ENCODE measurements around the gene JMJD8.

Gene JMJD8

DNA sequence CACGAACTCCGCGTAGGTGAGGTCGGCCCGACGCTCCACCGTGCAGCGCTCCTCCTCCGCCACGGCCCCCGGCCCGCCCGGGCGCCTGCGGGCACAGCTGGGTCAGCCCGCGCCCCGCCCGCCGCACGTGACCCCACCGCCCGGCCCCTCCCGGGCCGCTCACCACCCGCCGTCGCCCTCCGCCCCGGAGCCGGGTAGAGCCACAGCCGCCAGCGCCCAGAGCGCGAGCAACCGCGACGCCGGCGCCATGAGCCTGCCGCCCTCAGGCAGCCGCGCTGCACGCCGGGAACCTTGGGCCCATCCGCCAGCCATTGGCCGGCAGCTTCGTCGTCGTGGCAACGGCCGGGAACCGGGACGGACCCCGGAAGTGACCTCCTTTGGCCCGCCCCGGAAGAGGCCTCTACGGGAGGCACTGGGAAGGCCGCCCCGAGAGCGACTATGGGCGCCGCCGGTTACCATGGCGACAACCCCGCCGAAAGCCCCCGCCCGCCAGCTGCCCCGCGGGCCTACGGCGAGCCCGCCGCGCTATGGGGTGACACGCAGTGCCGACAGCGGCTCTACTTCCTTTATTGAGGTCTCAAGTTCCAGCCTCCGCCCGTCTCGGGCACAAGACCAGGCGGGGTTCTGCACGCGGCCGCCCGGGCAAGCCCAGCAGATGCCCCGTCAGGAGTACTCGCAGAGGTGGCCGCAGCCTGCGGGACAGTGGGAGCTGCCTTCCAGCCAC, at the start of gene JMJD8:
Gene JMJD8, minus strand, starts transcription at position 264 of the 724 bp plus-strand sequence. Its CDS starts 15 bp downstream, at position 249.
- peak; percentile 99 for DNase-seq (ENCODE audit: low read depth, low spot score)

DNA sequence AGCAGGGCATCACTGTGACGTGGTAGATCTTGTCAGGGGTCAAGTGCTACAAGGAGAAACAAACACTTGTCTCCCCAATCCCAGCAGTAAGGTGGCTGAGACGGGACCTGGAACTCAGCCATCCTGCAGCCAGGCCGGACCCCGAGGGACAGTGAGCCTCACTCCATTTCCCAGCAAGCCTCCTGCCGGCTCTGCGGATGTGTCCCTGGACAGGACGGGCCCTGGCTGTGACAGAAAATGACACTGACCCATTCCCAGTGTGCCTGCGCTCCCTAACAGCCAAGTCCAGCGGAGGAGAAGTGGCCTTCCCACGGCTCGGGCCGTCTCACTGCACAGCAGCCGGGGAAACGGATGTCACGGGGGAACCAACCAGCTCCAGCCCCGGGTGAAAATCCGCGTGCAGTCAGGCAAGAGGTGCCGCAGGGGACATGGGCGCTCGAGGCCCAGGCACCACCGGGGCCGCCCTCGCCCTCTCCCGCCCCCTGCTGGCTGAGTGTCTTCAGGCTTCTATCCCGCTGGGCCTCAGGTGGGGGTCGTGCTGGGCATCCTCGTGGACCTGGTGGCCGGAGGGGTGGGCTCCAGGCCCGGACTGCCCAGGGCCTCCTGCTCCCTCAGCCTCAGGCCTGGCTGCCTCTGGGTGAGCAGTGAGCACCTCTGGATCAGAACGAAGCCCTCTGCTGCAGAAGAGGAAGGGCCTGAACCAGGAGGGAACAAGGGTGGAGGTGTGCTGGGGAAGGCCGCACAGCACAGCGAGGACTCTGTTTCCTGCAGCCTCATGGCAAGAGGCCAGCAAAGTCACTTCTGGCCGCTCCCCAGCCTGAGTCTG, 49.5 kb upstream of the JMJD8 start:
- DNase-seq (ENCODE audit: low read depth, low spot score) = no peak

DNA sequence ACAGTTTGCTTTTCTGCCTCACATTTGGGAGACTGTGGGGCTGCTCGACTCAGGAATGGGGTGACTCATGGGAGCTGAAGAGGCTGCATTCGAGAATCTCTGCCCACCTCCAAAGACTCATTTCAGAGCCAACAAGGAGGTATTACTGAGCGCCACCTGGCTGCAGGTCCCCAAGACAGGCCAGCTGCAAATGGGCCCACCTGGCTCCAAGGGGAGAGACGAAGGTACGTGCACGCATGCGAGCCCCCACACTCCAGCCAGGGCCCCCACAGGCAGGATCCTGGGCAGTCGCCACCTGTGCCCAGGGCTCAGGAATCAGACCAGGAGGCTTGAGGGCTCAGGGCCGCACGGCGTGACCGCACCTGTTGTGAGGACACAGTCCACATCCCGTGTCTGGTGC, 48.8 kb upstream of the JMJD8 start:
- DNase-seq (ENCODE audit: low read depth, low spot score) = no peak

GRCh38 chr16:732332-732731, 48.2 kb upstream of the JMJD8 start:
- no peak for DNase-seq (ENCODE audit: low read depth, low spot score)

- no peak for DNase-seq (ENCODE audit: low read depth, low spot score)
These were observed 46.8 kb upstream of the JMJD8 start for GRCh38 chr16:730666-731509.

DNA sequence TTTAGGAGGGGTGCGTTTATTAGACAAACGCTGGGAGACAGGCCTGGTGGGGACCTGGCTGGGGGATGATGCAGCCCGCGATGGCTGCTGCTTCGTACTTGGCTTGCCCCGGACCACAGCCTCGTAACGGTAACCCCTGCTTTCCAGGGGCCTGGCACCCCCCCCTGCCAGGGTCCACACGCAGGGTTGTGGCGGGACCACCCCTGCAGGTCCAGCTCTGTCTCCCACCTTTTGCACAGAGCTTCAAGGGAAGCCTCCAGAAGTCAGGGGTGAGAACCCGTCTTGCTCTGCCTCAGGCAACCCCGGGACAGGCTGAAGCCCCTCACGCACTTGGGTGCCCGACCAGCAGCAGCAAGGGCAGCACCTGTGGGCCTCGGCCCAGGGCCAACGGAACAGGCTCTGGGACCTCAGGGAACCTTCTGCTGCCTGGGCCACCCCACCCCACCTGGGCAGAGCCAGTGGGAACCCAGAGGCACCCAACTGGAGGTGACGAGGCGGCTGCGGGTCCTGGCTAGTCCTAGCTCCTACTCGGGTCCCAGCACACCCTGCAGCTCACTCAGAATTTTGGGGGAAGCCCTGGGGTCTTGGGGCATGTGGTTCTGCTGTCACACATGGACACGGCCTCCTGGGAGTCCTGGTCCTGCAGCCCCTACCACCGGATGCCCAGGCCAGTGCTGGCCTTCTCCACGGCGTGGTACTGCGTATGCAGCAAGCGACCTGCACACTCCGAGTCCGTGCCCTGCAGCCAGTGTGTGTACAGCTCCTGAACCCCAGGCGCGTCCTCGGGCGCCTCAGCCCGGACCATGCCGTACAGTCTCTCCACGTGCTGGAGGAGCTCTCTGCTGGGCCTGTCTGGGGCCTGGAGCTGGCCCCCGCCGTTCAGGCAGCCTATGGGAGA, 45.9 kb upstream of the JMJD8 start:
- no peak for DNase-seq (ENCODE audit: low read depth, low spot score)

DNA sequence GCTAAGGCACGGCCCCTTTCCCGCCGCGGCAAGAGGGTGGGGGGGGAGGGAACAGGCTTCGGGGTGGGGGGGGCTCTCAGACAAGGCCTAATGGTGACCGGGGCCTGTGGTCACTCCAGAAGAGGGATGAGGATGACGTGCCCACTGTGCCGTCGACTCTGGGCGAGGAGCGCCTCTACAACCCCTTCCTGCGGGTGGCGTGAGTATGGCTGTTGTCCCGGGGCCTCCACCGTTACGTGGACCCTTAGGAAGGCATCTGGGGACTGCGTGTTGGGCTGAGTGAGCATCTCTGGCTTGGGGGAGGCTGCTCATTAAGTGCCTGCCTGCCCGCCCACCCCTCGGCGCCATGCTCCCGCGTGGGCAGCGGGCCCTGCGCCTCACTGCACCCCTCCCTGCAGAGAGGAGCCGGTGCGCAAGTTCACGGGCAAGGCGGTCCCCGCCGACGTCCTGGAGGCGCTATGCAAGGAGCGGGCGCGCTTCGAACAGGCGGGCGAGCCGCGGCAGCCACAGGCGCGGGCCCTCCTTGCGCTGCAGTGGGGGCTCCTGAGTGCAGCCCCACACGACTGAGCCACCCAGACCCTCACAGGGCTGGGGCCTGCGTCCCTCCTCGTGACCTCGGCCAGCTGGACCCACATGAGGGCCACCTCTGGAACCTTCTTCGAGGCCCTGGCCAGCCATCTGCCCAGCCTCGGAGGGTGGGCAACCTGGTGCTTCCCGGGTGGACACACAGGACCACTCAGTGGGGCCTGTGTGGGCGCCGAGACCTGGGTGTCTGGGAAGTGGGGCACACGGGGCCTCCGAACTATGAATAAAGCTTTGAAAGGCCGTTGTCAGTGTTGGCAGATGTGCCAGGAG, 45.0 kb upstream of the JMJD8 start:
- no peak for DNase-seq (ENCODE audit: low read depth, low spot score)

- peak; percentile 90 for DNase-seq (ENCODE audit: low read depth, low spot score)
These were observed 44.2 kb upstream of the JMJD8 start for GRCh38 chr16:728131-728889.

- DNase-seq (ENCODE audit: low read depth, low spot score) = no peak
These were observed 43.3 kb upstream of the JMJD8 start for GRCh38 chr16:727291-727977.

GRCh38 chr16:726438-727290, 42.5 kb upstream of the JMJD8 start, which contains the start of the genes CCDC78 and HAGHL:
Gene CCDC78 (minus strand): TSS chr16:726443. CDS start chr16:726367, 76 bp downstream.
Gene HAGHL (plus strand): TSS chr16:727106. CDS start chr16:727510, 404 bp downstream.
- peak; percentile 70 for DNase-seq (ENCODE audit: low read depth, low spot score)

DNA sequence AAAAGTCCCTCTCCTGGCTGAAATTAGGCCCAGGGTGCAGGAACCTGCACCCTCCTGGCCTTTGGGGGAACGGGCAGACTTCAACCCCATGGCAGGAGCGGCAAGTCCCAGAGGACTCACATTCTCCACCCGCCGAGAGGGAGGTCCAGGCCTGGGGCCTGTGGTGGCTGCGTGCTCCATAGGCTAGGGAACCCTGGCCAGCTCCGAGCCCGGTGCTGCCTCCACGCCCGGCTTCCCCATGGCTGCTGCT, 42.0 kb upstream of the JMJD8 start:
- DNase-seq (ENCODE audit: low read depth, low spot score) = no peak

- DNase-seq (ENCODE audit: low read depth, low spot score) = no peak
These were observed 41.5 kb upstream of the JMJD8 start for GRCh38 chr16:725463-726187.

- DNase-seq (ENCODE audit: low read depth, low spot score) = no peak
These were observed 40.9 kb upstream of the JMJD8 start for GRCh38 chr16:725041-725376.

DNA sequence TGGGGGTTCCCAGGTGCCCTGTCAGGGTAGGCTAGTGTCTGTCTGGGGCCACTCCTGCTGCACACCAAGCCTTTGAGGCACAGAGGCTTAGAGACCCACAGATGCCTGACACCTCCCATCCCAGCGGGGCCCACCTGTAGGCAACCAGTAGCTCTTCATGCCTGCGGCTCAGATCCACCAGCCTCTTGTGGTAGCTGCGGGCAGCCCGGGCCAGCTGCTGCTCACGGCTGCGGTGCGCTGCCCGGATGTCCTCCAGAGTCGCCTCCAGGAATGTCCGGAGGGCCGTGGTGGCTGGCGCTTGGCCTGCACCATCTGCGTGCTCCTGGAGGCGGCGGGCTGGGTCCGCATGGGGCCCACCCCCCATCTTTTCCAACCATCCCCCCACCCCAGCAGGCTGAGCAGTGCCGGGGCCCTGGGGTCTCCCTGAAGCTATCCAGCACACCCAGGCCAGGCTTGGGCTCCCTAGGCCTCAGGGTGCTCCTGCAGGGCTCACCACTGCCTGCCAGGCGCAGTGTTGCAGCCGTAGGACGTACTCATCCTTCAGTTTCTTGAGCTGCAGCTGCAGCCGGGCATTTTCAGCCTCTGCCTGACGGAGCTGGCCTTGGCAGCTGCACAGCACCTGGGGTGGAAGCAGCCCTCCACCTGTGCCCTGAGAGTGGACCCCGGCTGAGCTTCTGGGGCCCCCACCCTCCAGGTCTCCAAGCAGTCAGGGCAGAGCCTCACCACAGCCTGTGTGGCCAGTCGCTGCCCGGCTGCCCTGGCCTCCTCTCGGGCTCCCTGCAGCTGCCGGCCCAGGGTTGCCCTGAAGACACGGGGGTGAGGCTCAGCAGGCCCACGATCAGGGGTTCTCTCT, 40.3 kb upstream of the JMJD8 start:
- DNase-seq (ENCODE audit: low read depth, low spot score) = no peak

- DNase-seq (ENCODE audit: low read depth, low spot score) = no peak
These were observed 39.6 kb upstream of the JMJD8 start for GRCh38 chr16:723695-724094.

DNA sequence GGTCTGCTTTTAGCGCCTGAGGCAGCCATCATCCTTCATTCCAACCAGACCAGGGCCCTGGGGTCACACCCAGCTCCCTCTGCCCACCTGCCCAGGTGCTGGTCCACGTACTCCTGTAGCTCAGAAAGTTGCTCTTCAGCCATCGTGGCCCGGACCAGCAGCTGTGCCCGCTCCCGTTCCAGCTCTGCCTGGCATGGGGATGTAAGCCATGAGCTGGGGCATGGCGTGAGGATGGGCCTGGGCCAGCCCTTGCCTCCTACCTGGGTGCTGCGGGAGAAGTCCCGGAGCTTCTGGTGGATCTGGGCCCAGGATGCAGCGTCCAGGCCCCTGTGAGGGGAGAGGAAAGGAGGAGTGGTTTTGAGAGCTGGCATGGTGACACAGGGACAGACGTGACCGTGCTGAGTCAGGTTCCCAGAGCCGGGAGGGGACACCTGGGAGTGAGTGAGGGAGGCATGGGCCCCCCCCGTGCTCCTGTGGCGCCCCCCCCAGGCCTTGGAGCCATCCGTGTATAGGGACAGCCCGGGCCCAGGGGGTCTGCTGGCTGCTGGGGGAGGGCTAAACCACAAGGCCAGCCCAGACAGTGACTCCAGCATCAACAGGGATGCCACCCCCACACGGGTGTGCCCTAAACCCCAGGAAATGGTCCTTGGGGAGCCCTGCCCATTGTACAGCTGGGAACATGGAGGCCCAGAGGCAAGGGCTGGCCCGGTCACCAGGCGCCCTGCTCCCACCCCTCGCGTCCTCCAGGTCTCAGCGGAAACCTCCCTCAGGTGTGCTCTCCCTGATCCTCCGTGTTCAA, 38.9 kb upstream of the JMJD8 start:
- DNase-seq (ENCODE audit: low read depth, low spot score) = no peak

All from astrocyte of the hippocampus (primary cell).